Measurements from ENCODE around the gene OR2AT4. TPM values are rescaled to one million over a fixed set of nuclear protein-coding genes. Genes with fewer than 3 reads are reported as not detected.

Gene OR2AT4
- total RNA-seq (2014; rRNA removed; shearing (Covaris generic)): not detected in 2 replicates

DNA sequence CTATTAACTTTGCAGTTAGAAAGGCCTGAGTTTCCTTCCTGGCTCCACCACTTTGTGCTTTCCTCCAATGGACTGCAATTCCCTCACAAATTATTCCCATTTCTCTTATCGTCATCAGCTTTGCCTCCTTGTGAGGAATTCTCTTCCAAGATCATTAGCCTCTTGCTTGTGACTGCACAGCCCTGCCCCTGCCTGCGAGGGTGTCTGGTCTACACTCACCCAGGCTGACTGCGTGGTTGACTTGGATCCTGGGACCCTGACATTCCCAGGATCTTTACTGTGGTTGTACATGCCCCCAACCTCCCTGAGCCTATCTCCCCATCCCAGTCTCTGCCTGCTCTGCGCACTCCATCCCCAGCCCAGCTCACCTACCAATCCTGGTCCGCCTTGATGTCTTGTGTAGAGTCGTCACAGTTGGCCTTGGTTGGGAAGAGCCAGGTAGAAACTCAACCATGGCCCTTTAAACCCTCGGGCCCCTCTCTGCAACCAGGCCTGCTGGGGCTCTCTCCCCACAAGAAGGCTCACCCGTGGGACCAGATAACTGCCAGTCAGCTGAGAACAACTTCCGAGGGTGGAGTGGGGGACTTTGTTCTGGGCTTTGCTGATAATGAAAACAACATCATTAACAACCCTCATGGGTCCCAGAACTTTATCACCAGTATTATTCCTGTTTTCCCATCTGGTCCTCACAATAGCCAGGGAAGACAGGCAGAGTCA lies at the start of gene OR2AT4:
Gene OR2AT4, minus strand, starts transcription at position 421 of the 717 bp plus-strand sequence.
- H3K27me3 ChIP-seq (ENCODE audit: control insufficient read depth, insufficient read depth, low read length): no peaks in the 10 kb centered on the region
- H3K4me3 ChIP-seq (ENCODE audit: insufficient read depth, low read depth, low read length): no peak within 1 kb of the TSS
- no peaks in the 10 kb centered on the region for H3K36me3 ChIP-seq (replicated peaks; ENCODE audit: control insufficient read depth, insufficient read depth, low read length)
- DNase-seq: no peak

DNA sequence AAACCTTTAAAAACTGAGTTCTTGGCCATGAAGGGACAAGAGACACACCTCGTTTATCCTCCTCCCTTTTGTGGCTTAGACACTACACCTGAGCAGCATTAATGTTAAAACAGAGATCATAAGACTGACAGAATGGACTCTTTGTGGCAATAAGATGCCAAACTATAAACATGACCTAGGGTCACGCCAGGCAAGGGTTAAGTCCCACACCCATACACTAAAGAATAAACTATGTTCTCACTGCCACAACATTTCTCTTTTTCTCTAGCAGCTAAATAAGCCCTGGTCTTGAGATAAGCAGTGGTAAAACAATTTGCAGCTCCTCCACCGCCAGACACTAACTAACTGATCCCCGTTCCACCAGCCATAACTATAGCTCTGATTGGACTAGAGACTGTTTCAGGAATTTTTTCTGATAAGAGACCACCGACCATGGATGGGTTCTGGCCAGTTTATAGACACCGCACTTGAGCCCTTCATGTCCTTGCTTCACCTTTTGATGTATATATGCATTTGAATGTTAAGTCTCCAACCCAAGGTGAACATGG lies 49.4 kb upstream of the OR2AT4 start:
- DNase-seq: no peak
- Histone ChIP-seq H3K27me3 (ENCODE audit: control insufficient read depth, insufficient read depth, low read length) (peaks cover 2% of the 10 kb centered on the region; the same call in 1 of the 2 replicates), H3K4me3 (ENCODE audit: insufficient read depth, low read depth, low read length) (no peak overlapping the region), H3K36me3 (replicated peaks; ENCODE audit: control insufficient read depth, insufficient read depth, low read length) (no peaks in the 10 kb centered on the region)

DNA sequence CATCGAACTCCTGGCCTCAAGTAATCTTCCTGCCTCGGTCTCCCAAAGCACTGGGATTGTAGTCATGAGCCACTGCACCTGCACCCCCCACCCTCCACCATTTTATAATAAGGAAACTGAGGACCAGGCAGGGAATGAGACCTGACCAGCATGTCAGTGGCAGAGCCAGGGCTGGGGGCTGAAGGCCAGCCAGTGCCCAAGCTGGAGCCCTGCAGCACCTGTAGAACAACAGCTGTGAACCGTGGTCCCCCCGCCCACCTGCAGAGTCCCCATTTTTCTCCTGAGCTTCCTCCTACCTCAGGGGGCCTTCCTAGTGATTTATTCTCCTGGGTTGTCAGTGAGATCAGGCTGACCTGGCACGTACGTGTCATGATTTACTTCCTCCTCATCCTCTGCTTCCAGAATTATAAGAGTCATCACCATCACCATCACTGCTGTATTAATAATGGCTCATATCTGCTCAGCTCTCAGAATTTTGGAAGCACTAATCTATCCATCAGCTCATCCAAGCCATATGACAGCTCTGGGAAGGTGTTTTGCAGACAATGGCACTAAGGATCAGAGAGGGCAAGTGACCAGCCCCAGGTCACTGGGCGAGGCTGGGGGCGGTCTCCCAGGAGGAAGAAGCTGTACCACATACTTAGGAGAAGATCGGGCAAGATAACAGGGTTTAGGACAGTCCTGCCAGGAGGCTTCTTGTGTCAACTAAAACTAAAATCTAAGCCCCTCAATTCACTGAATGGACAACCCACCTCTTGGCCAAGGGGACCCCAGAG lies 48.7 kb upstream of the OR2AT4 start:
- DNase-seq: peak; percentile 45
- Histone ChIP-seq H3K4me3 (ENCODE audit: insufficient read depth, low read depth, low read length) (no peak overlapping the region), H3K36me3 (replicated peaks; ENCODE audit: control insufficient read depth, insufficient read depth, low read length) (no peaks in the 10 kb centered on the region), H3K27me3 (ENCODE audit: control insufficient read depth, insufficient read depth, low read length) (peaks cover 2% of the 10 kb centered on the region; the same call in 1 of the 2 replicates)

DNA sequence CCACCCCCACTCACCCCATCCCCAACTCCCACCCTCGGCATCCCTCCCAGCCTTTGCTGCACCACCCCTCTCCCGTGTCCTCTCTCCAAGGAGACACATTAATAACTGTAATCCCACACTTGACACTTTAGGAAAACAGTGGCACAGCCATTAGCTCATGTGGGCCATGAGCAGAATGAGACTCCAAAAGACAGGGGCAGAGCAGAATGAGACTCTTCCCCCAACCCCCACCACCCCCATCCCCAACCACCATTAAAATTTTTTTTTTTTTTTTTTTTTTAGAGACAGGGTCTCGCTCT lies 48.0 kb upstream of the OR2AT4 start:
- Histone ChIP-seq H3K4me3 (ENCODE audit: insufficient read depth, low read depth, low read length) (no peak overlapping the region), H3K36me3 (replicated peaks; ENCODE audit: control insufficient read depth, insufficient read depth, low read length) (no peaks in the 10 kb centered on the region), H3K27me3 (ENCODE audit: control insufficient read depth, insufficient read depth, low read length) (peaks cover 2% of the 10 kb centered on the region; the same call in 1 of the 2 replicates)
- DNase-seq: no peak

DNA sequence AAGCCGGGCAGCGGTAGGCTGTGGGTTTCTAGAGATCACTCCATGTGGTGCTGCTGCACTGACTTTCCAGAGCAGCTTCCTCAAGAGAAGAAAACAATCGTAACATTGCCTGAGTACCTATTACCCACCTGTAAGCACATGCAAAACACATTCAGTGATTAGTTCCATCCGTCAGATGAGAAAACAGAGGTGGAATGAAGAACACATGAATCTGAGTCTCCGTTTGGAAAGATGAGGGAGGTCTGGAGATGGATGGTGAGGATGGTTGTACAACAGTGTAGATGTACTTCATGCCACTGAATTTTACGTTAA lies 46.7 kb upstream of the OR2AT4 start:
- Histone ChIP-seq H3K36me3 (replicated peaks; ENCODE audit: control insufficient read depth, insufficient read depth, low read length) (no peaks in the 10 kb centered on the region), H3K4me3 (ENCODE audit: insufficient read depth, low read depth, low read length) (no peak overlapping the region), H3K27me3 (ENCODE audit: control insufficient read depth, insufficient read depth, low read length) (peaks cover 2% of the 10 kb centered on the region; the same call in 1 of the 2 replicates)
- DNase-seq: no peak

DNA sequence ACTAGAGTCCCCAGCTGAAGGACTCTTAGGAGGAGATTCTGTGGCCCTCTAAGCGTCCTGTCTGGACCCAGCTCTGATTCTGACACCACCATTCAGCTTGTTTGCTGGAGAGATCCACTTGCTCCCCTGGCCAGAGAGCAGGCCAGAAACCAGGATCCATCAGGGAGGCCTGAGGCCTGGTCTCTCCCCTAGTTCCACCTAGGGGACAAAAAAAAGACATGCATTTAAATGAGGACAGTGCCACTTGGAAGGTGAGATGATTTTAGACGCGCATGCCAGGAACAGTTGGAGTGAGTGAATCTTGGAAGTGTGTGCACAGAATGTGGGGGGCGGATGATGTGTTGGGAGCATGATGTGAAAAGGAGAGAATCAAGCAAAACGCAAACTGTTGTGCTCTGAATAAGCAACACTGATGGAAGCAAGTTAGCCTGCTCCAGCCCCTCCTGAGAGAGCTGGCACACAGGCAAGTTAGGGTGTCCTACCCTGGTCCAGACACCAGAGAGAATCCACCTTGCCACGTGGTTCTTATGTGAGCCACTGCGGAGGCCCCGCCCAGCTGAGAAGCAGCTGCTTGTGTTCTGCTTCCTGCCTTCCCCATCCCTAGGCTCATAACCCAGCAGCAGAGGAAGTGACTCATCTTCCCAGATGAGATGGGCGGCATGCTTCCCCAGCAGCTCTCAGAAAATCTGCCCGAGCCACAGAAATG lies 46.2 kb upstream of the OR2AT4 start:
- Histone ChIP-seq H3K4me3 (ENCODE audit: insufficient read depth, low read depth, low read length) (no peak overlapping the region), H3K27me3 (ENCODE audit: control insufficient read depth, insufficient read depth, low read length) (peaks cover 2% of the 10 kb centered on the region; the same call in 1 of the 2 replicates), H3K36me3 (replicated peaks; ENCODE audit: control insufficient read depth, insufficient read depth, low read length) (no peaks in the 10 kb centered on the region)
- DNase-seq: peak; percentile 47

DNA sequence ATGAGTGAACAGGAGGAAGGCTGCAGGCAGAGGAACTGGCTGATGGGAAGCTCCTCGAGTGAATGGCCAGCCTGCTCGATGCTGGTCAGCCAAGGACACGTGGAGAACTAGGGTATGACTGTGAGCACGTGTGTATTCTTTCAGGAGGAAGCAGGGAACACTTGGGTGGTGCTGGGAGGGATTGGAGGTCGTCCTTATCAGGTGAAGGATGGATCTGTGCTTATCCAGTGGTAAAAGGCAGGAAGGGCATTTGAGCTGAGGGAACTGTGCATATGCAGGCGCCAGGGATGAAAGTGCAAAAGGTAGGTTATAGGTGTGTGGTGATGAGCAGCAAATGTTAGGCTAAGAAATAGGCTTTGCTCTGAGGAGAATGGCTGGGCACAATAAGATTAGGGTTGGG lies 44.5 kb upstream of the OR2AT4 start:
- DNase-seq: peak; percentile 6
- Histone ChIP-seq H3K4me3 (ENCODE audit: insufficient read depth, low read depth, low read length) (no peak overlapping the region), H3K36me3 (replicated peaks; ENCODE audit: control insufficient read depth, insufficient read depth, low read length) (no peaks in the 10 kb centered on the region), H3K27me3 (ENCODE audit: control insufficient read depth, insufficient read depth, low read length) (peaks cover 2% of the 10 kb centered on the region; the same call in 1 of the 2 replicates)

DNA sequence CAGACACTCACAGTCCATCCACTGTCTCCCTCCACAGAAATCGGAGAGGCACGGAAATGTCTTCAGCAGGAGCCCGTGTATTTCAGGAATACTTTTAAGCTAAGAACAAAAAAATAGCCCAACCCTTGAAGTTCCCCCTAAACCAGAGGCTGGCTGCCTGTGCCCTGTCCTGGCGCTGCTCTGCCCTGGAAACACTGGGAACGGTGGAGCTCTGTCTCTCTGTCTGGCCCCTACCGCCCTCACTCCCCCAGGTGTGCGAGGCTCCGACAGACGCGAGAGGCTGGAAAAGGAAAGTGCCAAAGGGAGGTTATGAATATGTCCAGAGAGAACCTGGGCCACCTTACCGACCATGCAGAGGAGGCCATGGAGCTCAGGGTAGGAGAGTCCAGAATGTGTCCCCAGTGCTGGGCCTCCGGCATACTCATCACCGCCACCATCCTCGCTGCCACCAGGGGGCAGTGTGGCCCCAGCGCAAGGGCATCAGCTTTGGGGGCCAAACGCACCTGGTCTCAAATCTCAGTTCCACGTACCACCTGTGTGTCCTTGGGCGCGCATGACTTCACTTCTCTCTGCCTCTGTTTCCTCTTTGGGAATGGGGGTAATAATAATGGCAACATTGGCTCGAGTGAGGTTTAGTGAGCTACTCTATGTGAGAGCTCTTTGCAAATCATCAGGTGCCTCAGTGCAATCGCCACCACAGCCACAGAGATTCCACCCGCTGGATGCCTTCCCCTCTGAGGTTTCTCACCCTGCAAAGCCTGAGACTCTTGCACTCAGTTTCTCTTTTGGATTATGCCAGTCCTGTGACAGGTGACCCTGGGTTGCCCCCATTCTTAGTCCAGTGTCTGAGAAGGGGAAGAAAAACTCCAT lies 43.8 kb upstream of the OR2AT4 start:
- Histone ChIP-seq H3K36me3 (replicated peaks; ENCODE audit: control insufficient read depth, insufficient read depth, low read length) (no peaks in the 10 kb centered on the region), H3K27me3 (ENCODE audit: control insufficient read depth, insufficient read depth, low read length) (peaks cover 2% of the 10 kb centered on the region; the same call in 1 of the 2 replicates), H3K4me3 (ENCODE audit: insufficient read depth, low read depth, low read length) (no peak overlapping the region)
- peak; percentile 90 for DNase-seq

DNA sequence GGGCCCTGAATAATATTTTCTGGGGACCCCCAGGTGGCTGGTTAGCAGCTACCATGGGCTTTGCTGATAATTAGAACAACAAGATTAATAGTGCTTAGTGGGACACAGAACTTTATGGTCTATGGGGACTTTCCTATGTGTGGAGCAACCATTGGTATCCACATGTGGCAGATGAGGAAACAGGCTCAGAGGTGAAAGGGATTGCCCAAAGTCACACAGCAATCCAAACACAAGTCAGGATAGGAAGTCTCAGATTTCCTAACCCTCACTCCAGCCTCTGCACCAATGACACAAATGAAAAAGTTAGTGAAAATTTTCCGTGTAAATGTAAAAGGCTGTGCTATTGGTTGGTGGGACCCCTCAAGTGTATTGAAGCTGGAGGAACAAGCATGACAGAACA lies 39.0 kb upstream of the OR2AT4 start:
- Histone ChIP-seq H3K27me3 (ENCODE audit: control insufficient read depth, insufficient read depth, low read length) (no peaks in the 10 kb centered on the region; the same call in 1 of the 2 replicates), H3K36me3 (replicated peaks; ENCODE audit: control insufficient read depth, insufficient read depth, low read length) (no peaks in the 10 kb centered on the region), H3K4me3 (ENCODE audit: insufficient read depth, low read depth, low read length) (no peak overlapping the region)
- no peak for DNase-seq

DNA sequence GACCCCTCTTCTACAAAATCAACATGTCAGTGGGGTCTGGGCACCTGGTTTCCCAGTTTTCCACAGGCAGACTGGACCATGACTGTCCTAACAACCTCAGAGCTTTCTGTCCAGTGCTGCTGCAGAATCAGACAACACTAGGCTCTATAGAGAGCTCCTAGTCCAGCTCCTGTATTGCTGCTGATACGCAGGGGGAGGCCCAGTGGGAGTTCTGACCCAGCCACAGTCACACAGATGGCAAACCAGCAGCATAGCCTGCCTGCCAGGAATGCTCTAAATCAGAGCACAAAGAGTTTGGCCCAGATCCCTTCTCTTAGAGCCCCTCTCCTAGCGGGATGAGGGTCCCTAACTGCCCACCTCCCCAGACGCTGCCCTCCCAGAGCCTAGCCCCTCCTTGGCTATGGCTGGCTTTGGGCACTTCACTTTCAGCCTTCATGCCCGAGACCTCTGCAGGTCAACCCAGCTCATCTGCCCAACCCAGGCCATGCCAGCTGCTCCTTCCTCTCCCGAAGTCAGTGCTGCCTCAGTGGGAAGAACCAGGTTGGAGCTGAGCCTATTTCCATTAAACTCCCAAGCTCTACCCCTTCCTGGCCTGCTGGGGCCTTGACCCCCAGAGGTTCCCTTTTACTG lies 38.5 kb upstream of the OR2AT4 start:
- Histone ChIP-seq H3K36me3 (replicated peaks; ENCODE audit: control insufficient read depth, insufficient read depth, low read length) (no peaks in the 10 kb centered on the region), H3K27me3 (ENCODE audit: control insufficient read depth, insufficient read depth, low read length) (no peaks in the 10 kb centered on the region; the same call in 1 of the 2 replicates), H3K4me3 (ENCODE audit: insufficient read depth, low read depth, low read length) (no peak overlapping the region)
- DNase-seq: no peak

DNA sequence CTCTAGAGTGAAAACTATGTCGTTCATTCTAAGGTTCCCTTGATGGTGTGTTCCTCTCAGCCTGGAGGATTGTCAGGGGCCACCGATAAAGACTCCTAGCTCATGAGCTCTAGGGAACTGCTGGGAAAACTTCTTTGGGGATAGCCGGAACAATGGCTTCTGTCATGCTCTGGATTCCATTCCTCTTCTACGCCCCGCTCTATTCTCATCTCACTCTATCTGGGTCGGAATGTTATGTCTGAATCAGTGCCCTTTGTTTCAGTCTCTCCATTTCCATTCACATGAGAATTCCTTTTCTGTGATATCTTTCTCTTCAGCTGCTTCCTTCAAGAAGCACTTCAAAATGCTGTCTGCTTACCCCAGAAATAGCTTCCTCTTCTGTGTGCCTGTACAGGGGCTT lies 37.3 kb upstream of the OR2AT4 start:
- DNase-seq: peak; percentile 14
- Histone ChIP-seq H3K27me3 (ENCODE audit: control insufficient read depth, insufficient read depth, low read length) (no peaks in the 10 kb centered on the region; the same call in 1 of the 2 replicates), H3K4me3 (ENCODE audit: insufficient read depth, low read depth, low read length) (no peak overlapping the region), H3K36me3 (replicated peaks; ENCODE audit: control insufficient read depth, insufficient read depth, low read length) (no peaks in the 10 kb centered on the region)

DNA sequence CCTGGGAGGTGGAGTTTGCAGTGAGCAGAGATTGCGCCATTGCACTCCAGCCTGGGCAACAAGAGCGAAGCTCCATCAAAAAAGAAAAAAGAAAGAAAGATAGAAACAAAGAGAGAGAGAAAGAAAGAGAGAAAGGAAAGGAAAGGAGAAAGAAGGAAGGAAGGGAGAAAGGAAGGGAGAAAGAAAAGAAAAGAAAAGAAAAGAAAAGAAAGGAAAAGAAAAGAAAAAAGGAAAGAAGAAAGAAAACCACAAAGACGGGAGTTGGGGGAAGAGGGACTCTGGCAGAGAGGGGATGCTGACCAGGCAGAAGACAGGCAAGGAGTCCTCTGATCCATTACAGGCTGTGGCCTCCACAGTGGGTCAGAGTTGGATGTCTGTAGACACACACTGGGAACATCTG lies 35.4 kb upstream of the OR2AT4 start:
- Histone ChIP-seq H3K27me3 (ENCODE audit: control insufficient read depth, insufficient read depth, low read length) (no peaks in the 10 kb centered on the region; the same call in 1 of the 2 replicates), H3K4me3 (ENCODE audit: insufficient read depth, low read depth, low read length) (no peak overlapping the region), H3K36me3 (replicated peaks; ENCODE audit: control insufficient read depth, insufficient read depth, low read length) (no peaks in the 10 kb centered on the region)
- no peak for DNase-seq

DNA sequence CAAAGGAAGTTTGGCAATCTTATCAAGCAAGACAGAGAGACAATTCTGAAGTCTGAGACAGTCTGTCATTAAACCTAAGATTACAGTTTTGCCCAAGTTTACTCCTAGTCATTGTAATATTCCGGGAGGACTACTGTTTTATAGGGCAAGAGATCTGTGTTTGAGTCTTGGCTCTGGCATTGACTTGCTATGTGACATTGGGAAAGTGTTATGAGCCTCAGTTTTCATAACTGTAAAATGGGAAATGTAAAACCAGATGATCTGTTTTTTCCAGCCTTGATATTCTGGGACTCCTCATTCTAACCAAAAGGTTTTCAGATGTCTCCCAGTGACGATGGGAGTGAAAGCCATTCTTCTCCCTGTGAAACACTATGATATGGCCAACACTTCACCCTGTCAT lies 29.9 kb upstream of the OR2AT4 start:
- H3K36me3 ChIP-seq (replicated peaks; ENCODE audit: control insufficient read depth, insufficient read depth, low read length): no peaks in the 10 kb centered on the region

More for the DNA sequence above, 29.9 kb upstream of the OR2AT4 start:
- no peak for DNase-seq
- Histone ChIP-seq H3K4me3 (ENCODE audit: insufficient read depth, low read depth, low read length) (no peak overlapping the region), H3K27me3 (ENCODE audit: control insufficient read depth, insufficient read depth, low read length) (no peaks in the 10 kb centered on the region)

Data from H7 (cell line).